ENCODE measurements around the gene ATP5MG. TPM values are rescaled to one million over a fixed set of nuclear protein-coding genes. Genes with fewer than 3 reads are reported as not detected.

Gene ATP5MG, protein sequence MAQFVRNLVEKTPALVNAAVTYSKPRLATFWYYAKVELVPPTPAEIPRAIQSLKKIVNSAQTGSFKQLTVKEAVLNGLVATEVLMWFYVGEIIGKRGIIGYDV
- total RNA-seq: 33.1 and 44.1 TPM in 2 replicates

DNA sequence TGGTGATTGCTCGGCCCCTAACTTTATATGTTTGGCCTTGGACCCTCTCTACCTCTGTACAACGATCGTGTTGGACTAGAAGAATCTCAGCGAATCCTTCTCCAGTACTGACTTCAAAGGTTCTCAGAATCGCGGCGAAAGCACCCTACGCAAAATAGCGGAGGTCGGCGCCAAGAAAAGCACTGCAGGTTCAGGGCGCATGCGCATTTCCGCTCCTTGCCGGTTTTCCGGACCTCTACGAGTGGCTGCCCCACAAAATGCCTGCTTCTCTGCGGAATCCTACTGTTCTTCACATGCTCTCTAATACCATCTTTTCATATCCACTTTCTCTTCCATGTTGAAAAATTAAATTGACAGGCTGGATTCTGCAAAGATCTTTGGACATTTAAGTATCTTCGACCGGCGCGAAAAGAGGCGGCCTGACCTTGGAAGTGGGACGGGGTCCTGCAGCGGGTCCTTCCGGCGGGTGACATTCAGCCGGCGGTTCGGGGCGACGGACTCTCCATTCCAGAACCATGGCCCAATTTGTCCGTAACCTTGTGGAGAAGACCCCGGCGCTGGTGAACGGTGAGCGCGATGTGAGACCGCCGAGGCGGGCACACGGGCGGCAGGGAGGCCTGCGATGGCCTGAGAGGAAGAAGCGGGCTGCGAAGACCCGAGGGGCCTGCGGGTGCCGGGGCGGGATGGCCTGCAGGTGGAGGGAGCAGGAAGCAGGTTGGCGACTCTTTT, at the start of gene ATP5MG:
TSS of gene ATP5MG (plus strand) at position 456 of the 729 bp plus-strand sequence. CDS start at position 516, 60 bp downstream.

DNA sequence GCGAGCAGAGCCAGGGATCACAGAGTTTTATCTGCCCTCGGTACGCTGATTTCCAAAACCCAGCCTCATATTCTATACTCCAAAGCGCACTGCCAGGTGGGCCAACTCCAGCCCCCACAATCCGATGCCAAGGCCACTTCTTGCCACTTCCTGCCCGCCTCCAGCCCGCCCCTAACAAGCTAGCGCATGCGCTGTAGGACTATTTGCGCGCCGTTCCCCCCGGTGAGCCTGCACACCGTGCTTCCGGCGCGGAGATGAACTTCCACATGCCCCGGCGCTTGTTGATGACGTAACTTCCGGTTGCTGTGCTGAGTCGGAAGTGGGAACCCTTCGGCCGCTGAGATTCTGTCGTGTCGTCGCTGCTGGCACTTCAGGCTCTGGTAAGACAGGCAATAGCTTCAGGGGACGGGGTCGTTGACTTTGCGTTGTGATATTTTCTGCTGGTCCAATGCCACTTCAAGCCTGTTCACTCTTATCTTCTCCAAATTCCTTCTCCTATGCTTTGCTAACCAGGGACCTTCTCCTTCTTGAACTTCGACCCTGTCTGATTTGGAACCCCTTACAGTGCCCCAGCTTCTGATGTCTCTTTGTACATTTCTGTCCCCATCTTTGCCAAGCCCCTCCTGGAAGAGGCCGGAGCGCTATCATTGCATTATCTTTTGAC, 42.0 kb upstream of the ATP5MG start, which contains the start of gene UBE4A:
TSS of gene UBE4A (plus strand) at position 306 of the 664 bp plus-strand sequence. CDS start 5,481 bp downstream, outside the sequence.

DNA sequence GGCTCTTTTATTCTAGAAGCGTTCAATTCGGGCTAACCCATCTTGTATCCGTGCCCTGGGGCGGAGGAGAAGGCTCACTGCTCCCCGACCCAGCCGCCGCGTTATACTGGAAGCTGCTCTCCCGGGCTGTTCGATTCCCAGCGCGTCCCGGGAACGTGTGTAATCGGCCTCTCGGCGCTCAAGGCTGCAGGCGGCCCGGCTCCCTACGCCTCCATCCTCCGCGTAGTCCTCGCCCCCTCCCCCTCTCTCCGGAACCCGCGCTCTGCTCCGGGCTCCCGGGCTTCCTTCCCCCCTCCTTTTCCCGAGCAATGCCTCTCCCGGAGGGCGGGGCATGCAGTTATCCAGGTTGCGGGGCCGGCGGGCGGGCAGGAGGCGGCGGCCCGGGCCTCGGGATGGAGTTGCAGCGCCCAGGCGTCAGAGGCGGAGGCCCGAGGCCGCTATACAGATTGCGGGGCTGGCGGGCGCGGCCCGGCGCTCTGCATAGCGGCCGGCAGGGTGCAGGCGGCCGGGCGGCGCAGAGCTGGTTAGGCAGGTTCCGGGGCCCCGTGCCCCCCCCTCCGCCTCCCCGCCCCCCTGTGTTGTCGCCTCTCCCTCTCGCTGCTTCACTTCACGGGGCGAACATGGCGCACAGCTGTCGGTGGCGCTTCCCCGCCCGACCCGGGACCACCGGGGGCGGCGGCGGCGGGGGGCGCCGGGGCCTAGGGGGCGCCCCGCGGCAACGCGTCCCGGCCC, 34.7 kb downstream of the ATP5MG start, which contains the start of gene KMT2A:
TSS of gene KMT2A (plus strand) at position 600 of the 732 bp plus-strand sequence. CDS start at position 621, 21 bp downstream.

Other genes starting within 250 kb of the ATP5MG start
- gene SCN4B, start 248.8 kb upstream of the ATP5MG start, total RNA-seq: not detected in 2 replicates
- gene SCN2B, start 225.0 kb upstream of the ATP5MG start, total RNA-seq: under 0.01 TPM in 1 of 2 replicates, not detected in the other
- gene JAML, start 176.6 kb upstream of the ATP5MG start, total RNA-seq: under 0.01 and 0.22 TPM in 2 replicates
- gene MPZL3, start 149.2 kb upstream of the ATP5MG start, total RNA-seq: 0.62 and 1.8 TPM in 2 replicates
- gene MPZL2, start 137.3 kb upstream of the ATP5MG start, total RNA-seq: 0.22 and 0.25 TPM in 2 replicates
- not detected in 2 replicates for gene CD3E, start 96.9 kb upstream of the ATP5MG start, total RNA-seq
- gene CD3D, start 58.9 kb upstream of the ATP5MG start, total RNA-seq: not detected in 2 replicates
- 0.12 TPM in 1 of 2 replicates, not detected in the other for gene CD3G, start 57.3 kb upstream of the ATP5MG start, total RNA-seq
- gene UBE4A, start 42.0 kb upstream of the ATP5MG start, total RNA-seq: 36.9 and 39.1 TPM in 2 replicates
- gene KMT2A, start 34.9 kb downstream of the ATP5MG start, total RNA-seq: 35.9 and 37.3 TPM in 2 replicates
- gene TTC36, start 125.9 kb downstream of the ATP5MG start, total RNA-seq: 0.22 and 0.87 TPM in 2 replicates
- gene TMEM25, start 129.6 kb downstream of the ATP5MG start, total RNA-seq: 5.1 and 13.0 TPM in 2 replicates
- gene IFT46, start 164.3 kb downstream of the ATP5MG start, total RNA-seq: 22.4 and 27.8 TPM in 2 replicates
- gene ARCN1, start 170.8 kb downstream of the ATP5MG start, total RNA-seq: 147 and 168 TPM in 2 replicates
- gene PHLDB1, start 206.0 kb downstream of the ATP5MG start, total RNA-seq: 50.1 and 58.6 TPM in 2 replicates